ENCODE data around the gene SHFL. TPM values are rescaled to one million over a fixed set of nuclear protein-coding genes. Genes with fewer than 3 reads are reported as not detected.

SHFL gene
- total RNA-seq, 1 donor = 18.4 TPM

DNA sequence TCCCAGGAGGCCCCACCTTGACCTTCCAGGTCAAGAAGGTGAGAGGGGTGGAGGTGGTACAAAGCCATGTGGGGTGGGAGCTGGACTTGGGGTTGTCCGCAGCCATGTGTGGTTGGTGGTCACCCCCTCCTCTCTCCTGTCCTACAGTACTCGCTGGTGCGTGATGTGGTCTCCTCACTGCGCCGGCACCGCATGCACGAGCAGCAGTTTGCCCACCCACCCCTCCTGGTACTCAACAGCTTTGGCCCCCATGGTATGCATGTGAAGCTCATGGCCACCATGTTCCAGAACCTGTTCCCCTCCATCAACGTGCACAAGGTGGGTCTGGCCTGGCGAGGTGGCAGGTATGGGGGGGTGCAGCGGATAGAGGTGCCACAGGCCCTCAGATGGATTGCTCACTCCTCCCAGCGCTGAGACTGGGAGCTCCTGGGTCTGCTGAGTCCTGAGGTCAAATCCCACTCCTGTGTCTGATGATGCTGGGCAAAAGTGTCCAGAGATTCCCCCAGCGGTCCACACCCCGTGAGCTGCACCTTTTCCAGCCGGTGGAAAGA, 21.8 kb downstream of the SHFL start:
- TF ChIP-seq CTCF (IDR thresholded peaks at IDR 0.05; ENCODE audit: insufficient read depth, low read length) = no peak
- no peak overlapping the region for H3K4me3 ChIP-seq (ENCODE audit: low read depth, low read length)
- no peak for DNase-seq (ENCODE audit: low read depth)

- TF ChIP-seq CTCF (IDR thresholded peaks at IDR 0.05; ENCODE audit: insufficient read depth, low read length) = no peak
- no peak overlapping the region for H3K4me3 ChIP-seq (ENCODE audit: low read depth, low read length)
- DNase-seq (ENCODE audit: low read depth) = no peak
These were observed 23.4 kb downstream of the SHFL start for GRCh38 chr19:10109528-10109927.

DNA sequence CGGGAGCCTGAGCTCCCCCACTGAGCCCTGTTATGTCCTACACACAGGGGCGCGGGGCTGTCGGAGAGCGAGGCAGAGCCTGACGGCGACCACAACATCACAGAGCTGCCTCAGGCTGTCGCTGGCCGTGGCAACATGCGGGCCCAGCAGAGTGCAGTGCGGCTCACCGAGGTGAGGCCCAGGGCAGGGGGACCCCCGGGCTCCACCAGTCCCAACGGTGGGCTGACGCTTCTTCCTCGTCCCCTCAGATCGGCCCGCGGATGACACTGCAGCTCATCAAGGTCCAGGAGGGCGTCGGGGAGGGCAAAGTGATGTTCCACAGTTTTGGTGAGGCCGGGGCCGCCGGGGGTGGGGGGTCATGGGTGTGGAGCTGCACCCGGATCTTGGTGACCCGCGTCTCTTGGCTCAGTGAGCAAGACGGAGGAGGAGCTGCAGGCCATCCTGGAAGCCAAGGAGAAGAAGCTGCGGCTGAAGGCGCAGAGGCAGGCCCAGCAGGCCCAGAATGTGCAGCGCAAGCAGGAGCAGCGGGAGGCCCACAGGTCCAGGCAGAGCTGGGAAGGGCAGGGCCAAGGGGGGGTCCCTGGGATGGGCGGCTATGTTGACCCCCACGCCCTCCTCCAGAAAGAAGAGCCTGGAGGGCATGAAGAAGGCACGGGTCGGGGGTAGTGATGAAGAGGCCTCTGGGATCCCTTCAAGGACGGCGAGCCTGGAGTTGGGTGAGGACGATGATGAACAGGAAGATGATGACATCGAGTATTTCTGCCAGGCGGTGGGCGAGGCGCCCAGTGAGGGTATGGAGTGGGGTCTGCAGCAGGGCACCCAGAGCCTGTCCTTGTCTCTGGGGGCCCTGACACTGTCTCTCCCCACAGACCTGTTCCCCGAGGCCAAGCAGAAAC, 24.2 kb downstream of the SHFL start:
- DNase-seq (ENCODE audit: low read depth) = no peak
- no peak overlapping the region for H3K4me3 ChIP-seq (ENCODE audit: low read depth, low read length)
- no peak for TF ChIP-seq CTCF (IDR thresholded peaks at IDR 0.05; ENCODE audit: insufficient read depth, low read length)

- no peak overlapping the region for H3K4me3 ChIP-seq (ENCODE audit: low read depth, low read length)
- no peak for DNase-seq (ENCODE audit: low read depth)
- TF ChIP-seq CTCF (IDR thresholded peaks at IDR 0.05; ENCODE audit: insufficient read depth, low read length) = no peak
These were observed 24.8 kb downstream of the SHFL start for GRCh38 chr19:10110972-10111317.

GRCh38 chr19:10111405-10111811, 25.3 kb downstream of the SHFL start, which contains the start of gene P2RY11:
TSS of gene P2RY11 (plus strand) at chr19:10111693. CDS start at chr19:10111722, 29 bp downstream.
- no peak for TF ChIP-seq CTCF (IDR thresholded peaks at IDR 0.05; ENCODE audit: insufficient read depth, low read length)
- H3K4me3 ChIP-seq (ENCODE audit: low read depth, low read length) = no peak within 1 kb of the TSS
- no peak for DNase-seq (ENCODE audit: low read depth)

- no peak for TF ChIP-seq CTCF (IDR thresholded peaks at IDR 0.05; ENCODE audit: insufficient read depth, low read length)
- no peak overlapping the region for H3K4me3 ChIP-seq (ENCODE audit: low read depth, low read length)
- no peak for DNase-seq (ENCODE audit: low read depth)
These were observed 26.1 kb downstream of the SHFL start for GRCh38 chr19:10112037-10112761.

All from fibroblast of the aortic adventitia (primary cell).